ENCODE results near the gene CABP5. TPM values are rescaled to one million over a fixed set of nuclear protein-coding genes. Genes with fewer than 3 reads are reported as not detected.

The CABP5 gene
- polyA plus RNA-seq, 1 donor = not detected

GRCh38 chr19:47996230-47996727 lies 47.6 kb downstream of the CABP5 start:
- Histone ChIP-seq H3K27ac (ENCODE audit: low read length) (no peak overlapping the region), H3K4me3 (ENCODE audit: low read length) (no peak overlapping the region), H3K4me1 (ENCODE audit: control insufficient read depth, insufficient read depth, low read length) (no peaks in the 10 kb centered on the region), H3K27me3 (ENCODE audit: control insufficient read depth, insufficient read depth, low read length) (no peaks in the 10 kb centered on the region), H3K9me3 (ENCODE audit: control insufficient read depth, low read depth, low read length) (no peaks in the 10 kb centered on the region), H3K36me3 (ENCODE audit: control insufficient read depth, insufficient read depth, low read length) (no peaks in the 10 kb centered on the region)
- WGBS (ENCODE audit: insufficient coverage, low lambda C conversion rate) = no CpG with 5 or more reads among the region's 1 CpG
- no peak for DNase-seq

DNA sequence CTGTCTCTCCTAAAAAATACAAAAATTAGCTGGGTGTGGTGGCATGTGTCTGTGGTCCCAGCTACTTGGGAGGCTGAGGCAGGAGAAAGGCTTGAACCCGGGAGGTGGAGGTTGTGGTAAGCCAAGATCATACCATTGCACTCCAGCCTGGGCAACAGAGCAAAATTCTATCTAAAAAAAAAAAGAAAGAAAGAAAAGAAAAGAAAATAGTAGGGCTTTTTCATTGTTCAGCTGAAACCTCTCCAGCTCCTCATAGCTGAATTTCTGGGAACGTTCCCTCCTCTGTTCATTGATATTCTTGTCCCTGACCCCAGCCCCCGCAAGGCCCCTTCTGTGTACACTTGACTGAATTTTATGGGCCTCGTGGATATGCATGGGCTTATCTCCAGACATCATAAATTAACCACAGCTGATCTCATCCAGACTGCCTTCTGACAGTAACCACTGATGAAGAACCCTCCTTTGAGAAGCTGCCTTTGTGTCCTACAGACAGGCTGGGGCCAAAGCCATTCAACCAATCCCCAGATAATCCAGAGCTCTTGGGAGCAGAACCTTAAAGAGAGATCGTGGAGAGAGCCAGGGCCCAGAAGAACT lies 49.6 kb downstream of the CABP5 start, which contains the start of gene ELSPBP1:
TSS of gene ELSPBP1 (plus strand) at position 424 of the 594 bp plus-strand sequence. CDS start 14,036 bp downstream, outside the sequence.
- Histone ChIP-seq H3K4me3 (ENCODE audit: low read length) (no peak within 1 kb of the TSS), H3K27ac (ENCODE audit: low read length) (no peak within 1 kb of the TSS), H3K27me3 (ENCODE audit: control insufficient read depth, insufficient read depth, low read length) (no peaks in the 10 kb centered on the region), H3K4me1 (ENCODE audit: control insufficient read depth, insufficient read depth, low read length) (no peaks in the 10 kb centered on the region), H3K36me3 (ENCODE audit: control insufficient read depth, insufficient read depth, low read length) (no peaks in the 10 kb centered on the region), H3K9me3 (ENCODE audit: control insufficient read depth, low read depth, low read length) (no peaks in the 10 kb centered on the region)
- 67% methylated on average over 1 of the region's 5 CpGs for WGBS (ENCODE audit: insufficient coverage, low lambda C conversion rate)
- peak in 1 of 2 donors; percentile 17 for DNase-seq

DNA sequence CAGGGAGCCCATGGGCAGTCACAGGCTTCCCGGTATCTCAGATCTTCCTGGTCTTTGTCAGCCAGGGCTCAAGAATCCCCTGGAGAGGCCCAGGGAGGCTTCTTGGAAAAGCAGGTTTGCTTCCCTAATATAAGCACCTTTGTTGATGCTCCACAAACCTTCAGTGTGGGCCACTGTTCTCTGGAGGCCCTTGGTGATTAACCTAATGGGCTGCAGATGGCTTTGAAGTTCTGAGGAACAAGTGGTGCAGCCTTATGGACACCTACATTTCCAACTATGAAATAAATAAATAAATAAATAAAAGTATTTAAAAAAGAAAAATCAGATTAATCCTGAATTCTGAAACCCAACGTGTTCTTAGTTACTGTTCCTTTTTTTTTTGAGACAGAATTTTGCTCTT lies 51.8 kb downstream of the CABP5 start, which contains the start of gene BSPH1:
TSS of gene BSPH1 (minus strand) at position 101 of the 400 bp plus-strand sequence. CDS start at position 12, 89 bp downstream.
- no peak for DNase-seq
- no peaks in the 10 kb centered on the region for H3K36me3 ChIP-seq (ENCODE audit: control insufficient read depth, insufficient read depth, low read length)
- no peaks in the 10 kb centered on the region for H3K9me3 ChIP-seq (ENCODE audit: control insufficient read depth, low read depth, low read length)
- no peak within 1 kb of the TSS for H3K4me3 ChIP-seq (ENCODE audit: low read length)
- no peaks in the 10 kb centered on the region for H3K4me1 ChIP-seq (ENCODE audit: control insufficient read depth, insufficient read depth, low read length)
- no peaks in the 10 kb centered on the region for H3K27me3 ChIP-seq (ENCODE audit: control insufficient read depth, insufficient read depth, low read length)
- 86% methylated on average over 1 of the region's 2 CpGs for WGBS (ENCODE audit: insufficient coverage, low lambda C conversion rate)
- no peak within 1 kb of the TSS for H3K27ac ChIP-seq (ENCODE audit: low read length)

- Histone ChIP-seq H3K27ac (ENCODE audit: low read length) (no peak overlapping the region), H3K4me1 (ENCODE audit: control insufficient read depth, insufficient read depth, low read length) (no peaks in the 10 kb centered on the region), H3K9me3 (ENCODE audit: control insufficient read depth, low read depth, low read length) (no peaks in the 10 kb centered on the region), H3K27me3 (ENCODE audit: control insufficient read depth, insufficient read depth, low read length) (no peaks in the 10 kb centered on the region), H3K4me3 (ENCODE audit: low read length) (no peak overlapping the region), H3K36me3 (ENCODE audit: control insufficient read depth, insufficient read depth, low read length) (no peaks in the 10 kb centered on the region)
- WGBS (ENCODE audit: insufficient coverage, low lambda C conversion rate) = 51% methylated on average over 2 of the region's 10 CpGs
- no peak for DNase-seq
Measured at GRCh38 chr19:47991191-47991808, 52.6 kb downstream of the CABP5 start.

Other genes with a start within 250 kb of the CABP5 start
- not detected for gene TPRX1, start 239.5 kb downstream of the CABP5 start, polyA plus RNA-seq
- gene CRX, start 222.1 kb downstream of the CABP5 start, polyA plus RNA-seq = 0.09 TPM
- gene TPRX2, start 184.8 kb downstream of the CABP5 start, polyA plus RNA-seq = not detected
- 190 TPM for gene SULT2A1, start 157.8 kb downstream of the CABP5 start, polyA plus RNA-seq
- not detected for gene BSPH1, start 51.9 kb downstream of the CABP5 start, polyA plus RNA-seq
- gene ELSPBP1, start 49.4 kb downstream of the CABP5 start, polyA plus RNA-seq = 0.07 TPM
- gene PLA2G4C, start 66.7 kb upstream of the CABP5 start, polyA plus RNA-seq = 5.3 TPM
- gene LIG1, start 126.3 kb upstream of the CABP5 start, polyA plus RNA-seq = 45.1 TPM
- gene ZSWIM9, start 126.6 kb upstream of the CABP5 start, polyA plus RNA-seq = 6.7 TPM
- 40.9 TPM for gene CARD8, start 211.8 kb upstream of the CABP5 start, polyA plus RNA-seq
- gene ZNF114, start 226.0 kb upstream of the CABP5 start, polyA plus RNA-seq = 2.2 TPM